ENCODE data around the gene ATP12A.

The ATP12A gene

DNA sequence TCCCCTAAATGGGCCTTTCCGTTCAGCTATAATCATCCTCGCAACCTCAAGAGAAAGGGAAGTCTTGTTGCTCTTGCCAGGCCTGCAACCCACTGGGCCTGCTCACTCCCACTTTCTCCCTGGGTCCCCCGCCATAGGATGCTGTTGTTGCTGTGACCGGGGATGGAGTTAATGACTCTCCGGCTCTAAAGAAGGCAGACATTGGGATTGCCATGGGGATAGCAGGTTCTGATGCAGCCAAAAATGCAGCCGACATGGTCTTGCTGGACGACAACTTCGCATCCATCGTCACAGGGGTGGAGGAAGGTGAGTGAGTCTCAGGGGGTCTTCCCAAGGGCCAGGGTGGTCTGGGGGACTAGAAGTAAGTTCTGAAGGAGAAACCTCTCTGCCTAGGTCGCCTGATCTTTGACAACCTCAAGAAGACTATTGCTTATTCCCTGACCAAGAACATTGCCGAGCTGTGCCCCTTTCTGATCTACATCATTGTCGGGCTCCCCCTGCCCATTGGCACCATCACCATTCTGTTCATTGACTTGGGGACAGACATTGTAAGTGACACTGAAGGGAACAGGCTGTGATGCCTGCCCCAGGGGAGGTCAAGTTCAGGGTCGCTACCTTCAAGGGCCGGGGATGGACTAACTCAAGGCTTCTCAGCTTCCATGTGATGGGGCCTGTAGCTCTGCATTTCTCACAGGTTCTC, 26.8 kb downstream of the ATP12A start:
- Histone ChIP-seq H2AFZ (ENCODE audit: low read length) (no peak overlapping the region), H3K9ac (ENCODE audit: low read depth, low read length, poor library complexity, severe bottlenecking) (peak overlapping the region; percentile 75), H3K4me3 (ENCODE audit: low read length, poor library complexity, severe bottlenecking) (no peak overlapping the region), H3K27me3 (ENCODE audit: insufficient read depth, low read length, poor library complexity, severe bottlenecking) (no peaks in the 10 kb centered on the region), H3K9me3 (ENCODE audit: insufficient read depth, low read depth, low read length) (no peaks in the 10 kb centered on the region), H3K36me3 (ENCODE audit: insufficient read depth, low read length) (no peaks in the 10 kb centered on the region), H3K9me2 (replicated peaks; ENCODE audit: low read depth, low read length) (no peaks in the 10 kb centered on the region), H3K4me2 (ENCODE audit: low read depth, low read length, poor library complexity, severe bottlenecking) (peak overlapping the region; percentile 87), H3F3A (ENCODE audit: low read depth) (peaks cover 12% of the 10 kb centered on the region), H3K79me2 (ENCODE audit: insufficient read depth, low read length) (no peaks in the 10 kb centered on the region), H4K20me1 (ENCODE audit: insufficient read depth, low read length, poor library complexity, severe bottlenecking) (no peaks in the 10 kb centered on the region), H3K4me1 (ENCODE audit: insufficient read depth, low read length, poor library complexity, severe bottlenecking) (peaks cover 60% of the 10 kb centered on the region)
- TF ChIP-seq EZH2phosphoT487 (IDR thresholded peaks at IDR 0.05; ENCODE audit: borderline replicate concordance) (no peak), CTCF (conservative IDR thresholded peaks at IDR 0.05; ENCODE audit: low read length) (no peak)

DNA sequence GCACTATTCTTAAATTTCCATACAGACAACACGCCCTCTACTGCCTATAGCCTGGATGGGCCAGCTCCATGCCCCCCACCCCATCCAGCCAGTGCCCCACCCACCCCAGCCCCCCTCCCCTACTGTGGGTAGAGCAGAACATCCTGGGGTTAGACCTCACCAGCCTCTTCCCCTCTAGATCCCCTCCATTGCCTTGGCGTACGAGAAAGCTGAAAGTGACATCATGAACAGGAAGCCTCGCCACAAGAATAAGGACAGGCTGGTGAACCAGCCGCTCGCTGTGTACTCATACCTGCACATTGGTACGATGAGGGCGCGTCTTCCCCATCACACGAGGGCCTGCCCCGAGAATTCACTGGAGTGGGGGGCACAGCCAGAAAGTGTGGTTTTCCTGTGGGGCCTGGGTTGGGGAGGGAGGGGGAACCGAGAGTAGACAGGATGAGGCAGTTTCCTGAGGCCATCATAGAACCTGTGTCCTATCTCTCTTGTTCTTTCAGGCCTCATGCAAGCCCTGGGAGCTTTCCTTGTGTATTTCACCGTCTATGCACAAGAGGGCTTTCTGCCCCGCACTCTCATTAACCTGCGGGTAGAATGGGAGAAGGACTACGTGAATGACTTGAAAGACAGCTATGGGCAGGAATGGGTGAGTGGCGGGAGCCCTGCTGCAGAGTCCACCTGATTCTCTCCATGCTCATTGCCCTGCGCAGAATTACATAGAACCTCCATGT, 29.1 kb downstream of the ATP12A start:
- Histone ChIP-seq H3K9me2 (replicated peaks; ENCODE audit: low read depth, low read length) (no peaks in the 10 kb centered on the region), H3K9me3 (ENCODE audit: insufficient read depth, low read depth, low read length) (no peaks in the 10 kb centered on the region), H4K20me1 (ENCODE audit: insufficient read depth, low read length, poor library complexity, severe bottlenecking) (no peaks in the 10 kb centered on the region), H3K27me3 (ENCODE audit: insufficient read depth, low read length, poor library complexity, severe bottlenecking) (no peaks in the 10 kb centered on the region), H3K36me3 (ENCODE audit: insufficient read depth, low read length) (no peaks in the 10 kb centered on the region), H2AFZ (ENCODE audit: low read length) (peak overlapping the region; percentile 71), H3K4me3 (ENCODE audit: low read length, poor library complexity, severe bottlenecking) (peak overlapping the region; percentile 63), H3K9ac (ENCODE audit: low read depth, low read length, poor library complexity, severe bottlenecking) (peak overlapping the region; percentile 75), H3K79me2 (ENCODE audit: insufficient read depth, low read length) (no peaks in the 10 kb centered on the region), H3K4me1 (ENCODE audit: insufficient read depth, low read length, poor library complexity, severe bottlenecking) (peaks cover 69% of the 10 kb centered on the region), H3K4me2 (ENCODE audit: low read depth, low read length, poor library complexity, severe bottlenecking) (peak overlapping the region; percentile 87), H3F3A (ENCODE audit: low read depth) (peaks cover 12% of the 10 kb centered on the region)
- TF ChIP-seq EZH2phosphoT487 (IDR thresholded peaks at IDR 0.05; ENCODE audit: borderline replicate concordance) (no peak), CTCF (conservative IDR thresholded peaks at IDR 0.05; ENCODE audit: low read length) (peak; percentile 47)

DNA sequence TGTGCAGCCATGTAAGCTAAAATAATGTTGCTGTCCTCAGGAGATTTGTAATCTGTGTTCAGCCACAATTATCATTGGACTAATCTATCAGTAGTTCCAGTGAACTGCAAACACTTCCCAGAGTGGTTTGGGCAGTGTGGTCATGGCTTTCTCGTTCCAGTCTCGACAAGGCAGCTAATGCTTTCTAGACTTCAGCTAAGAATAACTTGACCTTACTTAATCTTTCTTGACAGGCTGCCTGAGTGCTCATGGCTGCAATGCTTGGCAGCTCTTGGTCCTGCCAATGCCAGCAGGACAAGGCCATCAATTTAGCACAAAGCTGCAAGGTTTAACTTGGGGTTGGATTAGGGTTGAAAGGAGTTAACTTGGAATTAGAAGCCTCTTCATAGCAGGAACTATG, 32.8 kb downstream of the ATP12A start:
- H3F3A ChIP-seq (ENCODE audit: low read depth), result peaks cover 12% of the 10 kb centered on the region
- H2AFZ ChIP-seq (ENCODE audit: low read length), result no peak overlapping the region
- H3K9ac ChIP-seq (ENCODE audit: low read depth, low read length, poor library complexity, severe bottlenecking), result peak overlapping the region; percentile 4
- no peak overlapping the region for H3K4me2 ChIP-seq (ENCODE audit: low read depth, low read length, poor library complexity, severe bottlenecking)
- H3K4me1 ChIP-seq (ENCODE audit: insufficient read depth, low read length, poor library complexity, severe bottlenecking), result peaks cover 70% of the 10 kb centered on the region
- H3K36me3 ChIP-seq (ENCODE audit: insufficient read depth, low read length), result no peaks in the 10 kb centered on the region
- no peak overlapping the region for H3K4me3 ChIP-seq (ENCODE audit: low read length, poor library complexity, severe bottlenecking)
- no peaks in the 10 kb centered on the region for H3K9me3 ChIP-seq (ENCODE audit: insufficient read depth, low read depth, low read length)
- H3K79me2 ChIP-seq (ENCODE audit: insufficient read depth, low read length), result no peaks in the 10 kb centered on the region
- no peaks in the 10 kb centered on the region for H4K20me1 ChIP-seq (ENCODE audit: insufficient read depth, low read length, poor library complexity, severe bottlenecking)
- H3K9me2 ChIP-seq (replicated peaks; ENCODE audit: low read depth, low read length), result no peaks in the 10 kb centered on the region
- no peaks in the 10 kb centered on the region for H3K27me3 ChIP-seq (ENCODE audit: insufficient read depth, low read length, poor library complexity, severe bottlenecking)
- TF ChIP-seq EZH2phosphoT487 (IDR thresholded peaks at IDR 0.05; ENCODE audit: borderline replicate concordance), result no peak
- TF ChIP-seq CTCF (conservative IDR thresholded peaks at IDR 0.05; ENCODE audit: low read length), result no peak
